ENCODE measurements around the gene CHCHD6. TPM values are rescaled to one million over a fixed set of nuclear protein-coding genes. Genes with fewer than 3 reads are reported as not detected.
A peak's percentile ranks its signal among the peaks of the same experiment; 100 is the strongest.

CHCHD6 gene, protein sequence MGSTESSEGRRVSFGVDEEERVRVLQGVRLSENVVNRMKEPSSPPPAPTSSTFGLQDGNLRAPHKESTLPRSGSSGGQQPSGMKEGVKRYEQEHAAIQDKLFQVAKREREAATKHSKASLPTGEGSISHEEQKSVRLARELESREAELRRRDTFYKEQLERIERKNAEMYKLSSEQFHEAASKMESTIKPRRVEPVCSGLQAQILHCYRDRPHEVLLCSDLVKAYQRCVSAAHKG
- total RNA-seq: 1 to 10 TPM; 5.9 to 9.8 (median 6.5) TPM
- long read RNA-seq, donor 1, transcript CHCHD6-201 (8 exons, 1,006 nt): major isoform, 8 of 18 reads
- long read RNA-seq, donor 1, partial matches to known transcripts: 2 of 18 reads
- long read RNA-seq, donor 1, other reads (novel, unspliced or antisense): 8 of 18 reads
- long read RNA-seq, donor 2, partial matches to known transcripts: 0 of 7 reads
- long read RNA-seq, donor 2, other reads (novel, unspliced or antisense): 3 of 7 reads

DNA sequence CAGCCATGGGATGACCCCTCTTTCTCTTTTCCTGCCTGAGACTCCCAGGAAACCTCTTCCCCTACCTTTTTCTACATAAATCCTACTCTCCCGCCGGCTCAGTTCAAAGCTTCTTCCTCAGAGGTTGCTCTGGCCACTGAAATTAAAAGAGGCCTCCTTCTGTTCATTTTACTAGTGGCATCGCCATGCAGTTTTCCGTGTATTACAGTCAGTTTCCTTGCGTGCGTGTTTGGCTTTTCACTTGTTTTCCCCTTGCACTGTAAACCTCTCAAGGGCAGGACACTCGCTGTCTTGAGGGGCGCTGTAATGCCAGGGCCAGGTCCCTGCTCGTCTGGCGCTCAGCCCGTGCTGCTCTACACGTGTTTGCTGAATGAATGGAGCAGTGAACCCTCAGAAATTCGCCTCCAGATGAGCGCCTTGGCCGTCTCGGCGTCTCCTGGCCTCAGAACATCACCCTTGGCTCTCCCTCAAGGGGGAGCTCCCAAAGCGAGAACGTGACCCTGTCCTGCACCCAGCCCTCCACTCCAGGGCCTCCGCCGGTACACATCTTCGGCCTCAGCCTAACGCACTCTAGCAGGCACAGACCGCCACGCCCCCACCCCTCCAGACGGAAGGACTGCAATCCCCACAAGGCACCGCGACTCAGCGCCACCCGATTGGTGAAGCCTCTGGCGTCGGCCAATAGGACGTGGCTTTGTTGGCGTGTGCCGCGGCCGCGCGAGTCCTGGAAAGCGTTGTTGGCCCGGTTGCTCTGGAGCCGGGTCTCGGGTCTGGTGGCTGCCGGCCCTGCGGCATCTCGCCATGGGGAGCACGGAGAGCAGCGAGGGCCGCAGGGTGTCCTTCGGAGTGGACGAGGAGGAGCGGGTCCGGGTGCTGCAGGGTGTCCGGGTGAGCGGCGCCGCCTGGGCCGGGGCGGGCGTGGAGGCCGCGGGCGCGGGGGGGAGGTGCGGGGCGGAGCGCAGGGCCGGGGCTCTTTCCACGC lies at the start of gene CHCHD6:
CHCHD6 (plus strand) TSS at position 729 of the 982 bp plus-strand sequence; CDS start at position 802, 73 bp downstream.
- H3K4me1 ChIP-seq (ENCODE audit: low read depth): peaks cover 4% of the 10 kb centered on the region
- H3K36me3 ChIP-seq (ENCODE audit: low read depth): no peaks in the 10 kb centered on the region
- ATAC-seq: peak; percentile 99
- TF ChIP-seq, protein P1, sequence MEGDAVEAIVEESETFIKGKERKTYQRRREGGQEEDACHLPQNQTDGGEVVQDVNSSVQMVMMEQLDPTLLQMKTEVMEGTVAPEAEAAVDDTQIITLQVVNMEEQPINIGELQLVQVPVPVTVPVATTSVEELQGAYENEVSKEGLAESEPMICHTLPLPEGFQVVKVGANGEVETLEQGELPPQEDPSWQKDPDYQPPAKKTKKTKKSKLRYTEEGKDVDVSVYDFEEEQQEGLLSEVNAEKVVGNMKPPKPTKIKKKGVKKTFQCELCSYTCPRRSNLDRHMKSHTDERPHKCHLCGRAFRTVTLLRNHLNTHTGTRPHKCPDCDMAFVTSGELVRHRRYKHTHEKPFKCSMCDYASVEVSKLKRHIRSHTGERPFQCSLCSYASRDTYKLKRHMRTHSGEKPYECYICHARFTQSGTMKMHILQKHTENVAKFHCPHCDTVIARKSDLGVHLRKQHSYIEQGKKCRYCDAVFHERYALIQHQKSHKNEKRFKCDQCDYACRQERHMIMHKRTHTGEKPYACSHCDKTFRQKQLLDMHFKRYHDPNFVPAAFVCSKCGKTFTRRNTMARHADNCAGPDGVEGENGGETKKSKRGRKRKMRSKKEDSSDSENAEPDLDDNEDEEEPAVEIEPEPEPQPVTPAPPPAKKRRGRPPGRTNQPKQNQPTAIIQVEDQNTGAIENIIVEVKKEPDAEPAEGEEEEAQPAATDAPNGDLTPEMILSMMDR (IDR thresholded peaks at IDR 0.05): no peak
- peak within 1 kb of the TSS; percentile 58 for H3K4me3 ChIP-seq
- intact Hi-C loops (cut with DNase I, micrococcal nuclease): no loop called here
- H3K9me3 ChIP-seq: no peaks in the 10 kb centered on the region
- peak; percentile 95 to 97 (median 96) for DNase-seq

DNA sequence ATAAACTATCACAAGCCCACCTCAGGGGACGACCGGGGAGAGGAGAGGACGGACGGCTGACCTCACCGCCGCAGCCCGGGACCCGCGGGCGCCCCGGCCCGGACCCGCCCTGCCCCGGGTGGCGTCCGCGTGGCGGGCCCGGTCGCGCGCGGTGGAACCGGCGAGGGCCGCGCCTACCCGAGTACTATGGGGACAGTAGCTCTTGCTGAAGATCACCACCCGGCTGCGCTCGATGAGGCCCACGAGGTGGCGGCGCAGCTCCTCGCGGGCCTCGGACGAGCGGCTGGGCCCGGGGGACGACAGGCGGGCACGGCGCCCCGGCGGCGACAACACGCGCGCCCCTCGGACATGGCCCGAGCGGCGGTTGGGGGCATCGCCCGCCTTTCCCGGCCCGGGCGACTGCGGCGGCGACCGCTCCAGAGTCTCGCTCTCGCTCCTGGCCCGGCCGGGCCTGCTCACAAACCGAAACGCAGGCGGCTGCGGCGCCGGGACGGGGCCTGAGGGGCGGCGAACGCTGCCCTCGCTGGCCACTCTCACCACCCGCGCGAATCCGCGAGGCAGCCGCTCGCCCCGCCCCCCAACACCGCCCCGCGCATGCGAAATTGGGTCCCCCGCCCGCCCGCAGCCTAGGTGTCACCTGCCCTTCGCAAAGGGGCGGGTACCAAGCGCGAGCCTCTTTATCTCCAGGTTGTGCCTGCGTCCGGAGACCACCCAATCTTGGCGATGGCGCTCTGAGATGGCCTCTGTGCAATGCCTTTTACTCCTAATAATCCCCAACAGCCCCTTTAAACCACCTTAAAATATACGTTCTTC lies 49.3 kb upstream of the CHCHD6 start, which contains the start of gene TXNRD3:
TXNRD3 (minus strand) TSS at position 554 of the 813 bp plus-strand sequence.
- peak; percentile 82 to 93 (median 92) for DNase-seq
- no peaks in the 10 kb centered on the region for H3K4me1 ChIP-seq (ENCODE audit: low read depth)
- no peaks in the 10 kb centered on the region for H3K9me3 ChIP-seq
- H3K36me3 ChIP-seq (ENCODE audit: low read depth): no peaks in the 10 kb centered on the region
- peak; percentile 98 for ATAC-seq
- peak within 1 kb of the TSS; percentile 67 for H3K4me3 ChIP-seq
- TF ChIP-seq, protein P1 (IDR thresholded peaks at IDR 0.05): no peak
- intact Hi-C loops (cut with DNase I, micrococcal nuclease): no loop called here

GRCh38 chr3:126655887-126656286 lies 48.2 kb upstream of the CHCHD6 start:
- TF ChIP-seq, protein P1 (IDR thresholded peaks at IDR 0.05): no peak
- intact Hi-C loops (cut with DNase I, micrococcal nuclease): no loop called here
- no peak for ATAC-seq
- Histone ChIP-seq H3K9me3 (no peaks in the 10 kb centered on the region), H3K36me3 (ENCODE audit: low read depth) (no peaks in the 10 kb centered on the region), H3K4me1 (ENCODE audit: low read depth) (no peaks in the 10 kb centered on the region), H3K4me3 (no peak overlapping the region)
- DNase-seq: no peak

GRCh38 chr3:126656371-126657134 lies 47.5 kb upstream of the CHCHD6 start:
- DNase-seq (no peak), ATAC-seq (no peak)
- Histone ChIP-seq H3K36me3 (ENCODE audit: low read depth) (no peaks in the 10 kb centered on the region), H3K4me1 (ENCODE audit: low read depth) (no peaks in the 10 kb centered on the region), H3K9me3 (no peaks in the 10 kb centered on the region), H3K4me3 (no peak overlapping the region)
- TF ChIP-seq, protein P1 (IDR thresholded peaks at IDR 0.05): no peak
- intact Hi-C loops (cut with DNase I, micrococcal nuclease): no loop called here
